B cell (primary cell): Measurements from ENCODE around the gene PSRC1.

ENCODE experiments used
- CTCF ChIP-seq: fragments of 200-600 bp; IDR thresholded peaks from one replicate; pipeline ENCODE4 v1.8.0; 2022; ENCODE audit warnings: antibody characterized with exemption, mild to moderate bottlenecking
- EZH2 ChIP-seq: IDR thresholded peaks from 2 replicates; pipeline ENCODE4 v1.6.1; 2012; ENCODE audit warnings: borderline replicate concordance, low read depth, mild to moderate bottlenecking, moderate library complexity, low read length; ENCODE audit not compliant: insufficient read depth, poor library complexity, severe bottlenecking

GRCh38 chr1:109301874-109302273 is 18.9 kb upstream of the PSRC1 start:
- TF ChIP-seq CTCF (no peak), EZH2 (no peak)
